ENCODE data around the gene ZNF784. TPM values are rescaled to one million over a fixed set of nuclear protein-coding genes. Genes with fewer than 3 reads are reported as not detected.

ZNF784 gene
- total and polyA plus RNA-seq, 2 of the 13 experiments (the other 11 are each of a cell fraction or from before 2014, with no cell fraction given): 4.1 to 4.2 TPM

- no peak overlapping the region for H3K4me3 ChIP-seq (replicated peaks in 1 of 3; ENCODE audit: insufficient read depth in 1 of 3, low read depth in 2 of 3, low read length in 3 of 3)
- H3K27me3 ChIP-seq (ENCODE audit: control insufficient read depth in 1 of 2, insufficient read depth in 2 of 2, low read length in 2 of 2): no peaks in the 10 kb centered on the region; a peak in 1 of 5 replicates
- no peak for DNase-seq (ENCODE audit: low spot score)
- no peaks in the 10 kb centered on the region for H3K9me3 ChIP-seq (ENCODE audit: low read length)
- POLR2A ChIA-PET: no interaction called here
- intact Hi-C loops (cut with micrococcal nuclease; ENCODE audit: unreplicated experiment): no loop called here
- no peak overlapping the region for H3K4me2 ChIP-seq (ENCODE audit: low read depth, low read length)
- H3K79me2 ChIP-seq (ENCODE audit: insufficient read depth, low read length): peaks cover 12% of the 10 kb centered on the region
- ATAC-seq: no peak
- H3K4me1 ChIP-seq (ENCODE audit: insufficient read depth, low read length): peaks cover 15% of the 10 kb centered on the region
- BruUV-seq (replicated peaks): no TSS peak
- no peak overlapping the region for H2AFZ ChIP-seq (ENCODE audit: low read length)
- no peak overlapping the region for H3K9ac ChIP-seq (ENCODE audit: insufficient read depth, low read depth, low read length)
- no peak overlapping the region for H3K27ac ChIP-seq (ENCODE audit: extremely low read length, insufficient read depth, low read length)
- peaks cover 1 to 3% of the 10 kb centered on the region in 2 experiments; a peak in 1 of 5 replicates for H3K36me3 ChIP-seq (replicated peaks in 1 of 2; ENCODE audit: control insufficient read depth in 1 of 2, insufficient read depth in 2 of 2, low read length in 2 of 2)
- in situ Hi-C loops (cut with HindIII; ENCODE audit: extremely low pct_ligation_motif_present, low pct_unique_long_range_greater_than_20kb): no loop called here
- CTCF ChIA-PET (ENCODE audit: low intra/inter-chr PET ratio, low total read pairs): no interaction called here
- H4K20me1 ChIP-seq (ENCODE audit: insufficient read depth, low read length): no peaks in the 10 kb centered on the region
- 85% methylated on average over 15 of the region's 15 CpGs for WGBS (ENCODE audit: low lambda C conversion rate)
- no peak for FAIRE-seq
- TF ChIP-seq ZC3H13 (CRISPR knock-in tag; IDR thresholded peaks at IDR 0.05): no peak
- no peak for TF ChIP-seq RORA (CRISPR knock-in tag; IDR thresholded peaks at IDR 0.05)
- no peak for TF ChIP-seq TMF1 (CRISPR knock-in tag; IDR thresholded peaks at IDR 0.05; ENCODE audit: low read depth)
- TF ChIP-seq ZFAT (CRISPR knock-in tag; conservative IDR thresholded peaks at IDR 0.05): no peak
- no peak for TF ChIP-seq TEAD3 (CRISPR knock-in tag; optimal IDR thresholded peaks at IDR 0.05; ENCODE audit: borderline replicate concordance)
- no peak for TF ChIP-seq GLI4 (CRISPR knock-in tag; IDR thresholded peaks at IDR 0.05; ENCODE audit: borderline replicate concordance)
- TF ChIP-seq, protein P1, sequence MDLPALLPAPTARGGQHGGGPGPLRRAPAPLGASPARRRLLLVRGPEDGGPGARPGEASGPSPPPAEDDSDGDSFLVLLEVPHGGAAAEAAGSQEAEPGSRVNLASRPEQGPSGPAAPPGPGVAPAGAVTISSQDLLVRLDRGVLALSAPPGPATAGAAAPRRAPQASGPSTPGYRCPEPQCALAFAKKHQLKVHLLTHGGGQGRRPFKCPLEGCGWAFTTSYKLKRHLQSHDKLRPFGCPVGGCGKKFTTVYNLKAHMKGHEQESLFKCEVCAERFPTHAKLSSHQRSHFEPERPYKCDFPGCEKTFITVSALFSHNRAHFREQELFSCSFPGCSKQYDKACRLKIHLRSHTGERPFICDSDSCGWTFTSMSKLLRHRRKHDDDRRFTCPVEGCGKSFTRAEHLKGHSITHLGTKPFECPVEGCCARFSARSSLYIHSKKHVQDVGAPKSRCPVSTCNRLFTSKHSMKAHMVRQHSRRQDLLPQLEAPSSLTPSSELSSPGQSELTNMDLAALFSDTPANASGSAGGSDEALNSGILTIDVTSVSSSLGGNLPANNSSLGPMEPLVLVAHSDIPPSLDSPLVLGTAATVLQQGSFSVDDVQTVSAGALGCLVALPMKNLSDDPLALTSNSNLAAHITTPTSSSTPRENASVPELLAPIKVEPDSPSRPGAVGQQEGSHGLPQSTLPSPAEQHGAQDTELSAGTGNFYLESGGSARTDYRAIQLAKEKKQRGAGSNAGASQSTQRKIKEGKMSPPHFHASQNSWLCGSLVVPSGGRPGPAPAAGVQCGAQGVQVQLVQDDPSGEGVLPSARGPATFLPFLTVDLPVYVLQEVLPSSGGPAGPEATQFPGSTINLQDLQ (CRISPR knock-in tag; IDR thresholded peaks at IDR 0.05): no peak
- TF ChIP-seq FOXP4 (CRISPR knock-in tag; IDR thresholded peaks at IDR 0.05): no peak
- no peak for TF ChIP-seq EZH2 (conservative IDR thresholded peaks at IDR 0.05; ENCODE audit: low read depth, low read length)
- no peak for TF ChIP-seq ZNF235 (CRISPR knock-in tag; IDR thresholded peaks at IDR 0.05; ENCODE audit: borderline replicate concordance)
- TF ChIP-seq YY1 (IDR thresholded peaks at IDR 0.05; ENCODE audit: insufficient read depth, insufficient replicate concordance, low read depth, low read length): no peak
- TF ChIP-seq KLF12 (CRISPR knock-in tag; IDR thresholded peaks at IDR 0.05; ENCODE audit: borderline replicate concordance): no peak
- TF ChIP-seq HNRNPK (IDR thresholded peaks at IDR 0.05; ENCODE audit: low read depth, low read length, poor library complexity, severe bottlenecking): no peak
- no peak for TF ChIP-seq MBD4 (IDR thresholded peaks at IDR 0.05; ENCODE audit: borderline replicate concordance, low read length)
- TF ChIP-seq, protein P2, sequence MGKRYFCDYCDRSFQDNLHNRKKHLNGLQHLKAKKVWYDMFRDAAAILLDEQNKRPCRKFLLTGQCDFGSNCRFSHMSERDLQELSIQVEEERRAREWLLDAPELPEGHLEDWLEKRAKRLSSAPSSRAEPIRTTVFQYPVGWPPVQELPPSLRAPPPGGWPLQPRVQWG (CRISPR knock-in tag; IDR thresholded peaks at IDR 0.05; ENCODE audit: borderline replicate concordance, low read depth): no peak
- TF ChIP-seq SRSF9 (IDR thresholded peaks at IDR 0.05; ENCODE audit: borderline replicate concordance, insufficient read depth, low read depth, low read length, poor library complexity, severe bottlenecking): no peak
- no peak for TF ChIP-seq ATF4 (CRISPR knock-in tag; IDR thresholded peaks at IDR 0.05)
- TF ChIP-seq IKZF1 (IDR thresholded peaks at IDR 0.05): no peak
Measured at GRCh38 chr19:55611300-55611982, 12.9 kb downstream of the ZNF784 start.

All from HepG2 (cell line).